ENCODE measurements around the gene DBP.
A peak's percentile ranks its signal among the peaks of the same experiment; 100 is the strongest.

The DBP gene

GRCh38 chr19:48595833-48596232, 41.3 kb downstream of the DBP start:
- no peaks in the 10 kb centered on the region for H3K9me2 ChIP-seq (replicated peaks; ENCODE audit: control insufficient read depth, low read length)
- peak overlapping the region; percentile 61 for H3K4me3 ChIP-seq (ENCODE audit: low read length)
- no peak for TF ChIP-seq EZH2phosphoT487 (IDR thresholded peaks at IDR 0.05; ENCODE audit: borderline replicate concordance, low read length)
- no peak for TF ChIP-seq CTCF (IDR thresholded peaks at IDR 0.05; ENCODE audit: low read depth, low read length, poor library complexity, severe bottlenecking)
- no peak overlapping the region for H3K27ac ChIP-seq (ENCODE audit: low read depth, low read length)
- no peaks in the 10 kb centered on the region for H3K36me3 ChIP-seq (ENCODE audit: control insufficient read depth, low read length)
- H3F3A ChIP-seq (ENCODE audit: control insufficient read depth, insufficient read depth): no peaks in the 10 kb centered on the region
- H3K4me1 ChIP-seq (ENCODE audit: control insufficient read depth, low read length): peaks cover 16% of the 10 kb centered on the region
- H3K79me2 ChIP-seq (ENCODE audit: control insufficient read depth, low read length): no peaks in the 10 kb centered on the region
- H3K4me2 ChIP-seq (ENCODE audit: low read length): peak overlapping the region; percentile 64; the same call in 1 of the 2 replicates
- H3K9me3 ChIP-seq (ENCODE audit: control insufficient read depth, insufficient read depth, low read length): no peaks in the 10 kb centered on the region
- H4K20me1 ChIP-seq (ENCODE audit: control insufficient read depth, insufficient read depth, low read depth, low read length): no peaks in the 10 kb centered on the region
- H3K27me3 ChIP-seq (ENCODE audit: control insufficient read depth, low read length): no peaks in the 10 kb centered on the region

GRCh38 chr19:48595171-48595570, 42.0 kb downstream of the DBP start:
- H3K9me3 ChIP-seq (ENCODE audit: control insufficient read depth, insufficient read depth, low read length): no peaks in the 10 kb centered on the region
- H3K4me2 ChIP-seq (ENCODE audit: low read length): no peak overlapping the region
- peaks cover 16% of the 10 kb centered on the region for H3K4me1 ChIP-seq (ENCODE audit: control insufficient read depth, low read length)
- TF ChIP-seq EZH2phosphoT487 (IDR thresholded peaks at IDR 0.05; ENCODE audit: borderline replicate concordance, low read length): no peak
- TF ChIP-seq CTCF (IDR thresholded peaks at IDR 0.05; ENCODE audit: low read depth, low read length, poor library complexity, severe bottlenecking): no peak
- no peaks in the 10 kb centered on the region for H3K9me2 ChIP-seq (replicated peaks; ENCODE audit: control insufficient read depth, low read length)
- H3K27me3 ChIP-seq (ENCODE audit: control insufficient read depth, low read length): no peaks in the 10 kb centered on the region
- no peaks in the 10 kb centered on the region for H4K20me1 ChIP-seq (ENCODE audit: control insufficient read depth, insufficient read depth, low read depth, low read length)
- no peak overlapping the region for H3K4me3 ChIP-seq (ENCODE audit: low read length)
- H3K27ac ChIP-seq (ENCODE audit: low read depth, low read length): no peak overlapping the region
- no peaks in the 10 kb centered on the region for H3K36me3 ChIP-seq (ENCODE audit: control insufficient read depth, low read length)
- H3K79me2 ChIP-seq (ENCODE audit: control insufficient read depth, low read length): no peaks in the 10 kb centered on the region
- no peaks in the 10 kb centered on the region for H3F3A ChIP-seq (ENCODE audit: control insufficient read depth, insufficient read depth)

GRCh38 chr19:48591021-48591420, 46.2 kb downstream of the DBP start:
- H3K4me3 ChIP-seq (ENCODE audit: low read length): no peak overlapping the region
- no peaks in the 10 kb centered on the region for H3K9me2 ChIP-seq (replicated peaks; ENCODE audit: control insufficient read depth, low read length)
- no peaks in the 10 kb centered on the region for H3K27me3 ChIP-seq (ENCODE audit: control insufficient read depth, low read length)
- no peaks in the 10 kb centered on the region for H3K9me3 ChIP-seq (ENCODE audit: control insufficient read depth, insufficient read depth, low read length)
- TF ChIP-seq EZH2phosphoT487 (IDR thresholded peaks at IDR 0.05; ENCODE audit: borderline replicate concordance, low read length) (no peak), CTCF (IDR thresholded peaks at IDR 0.05; ENCODE audit: low read depth, low read length, poor library complexity, severe bottlenecking) (no peak)
- no peaks in the 10 kb centered on the region for H3F3A ChIP-seq (ENCODE audit: control insufficient read depth, insufficient read depth)
- no peaks in the 10 kb centered on the region for H3K79me2 ChIP-seq (ENCODE audit: control insufficient read depth, low read length)
- H3K4me1 ChIP-seq (ENCODE audit: control insufficient read depth, low read length): peaks cover 4% of the 10 kb centered on the region; the same call in 1 of the 2 replicates
- H4K20me1 ChIP-seq (ENCODE audit: control insufficient read depth, insufficient read depth, low read depth, low read length): no peaks in the 10 kb centered on the region
- no peaks in the 10 kb centered on the region for H3K36me3 ChIP-seq (ENCODE audit: control insufficient read depth, low read length)
- no peak overlapping the region for H3K4me2 ChIP-seq (ENCODE audit: low read length)
- H3K27ac ChIP-seq (ENCODE audit: low read depth, low read length): no peak overlapping the region
